Prostate gland (tissue), 2 donors: ENCODE measurements around the gene PTGES. TPM values are rescaled to one million over a fixed set of nuclear protein-coding genes. Genes with fewer than 3 reads are reported as not detected.

Experiments used
- DNase-seq: peaks from one replicate; pipeline ENCODE4 v3.0.0-alpha.2; 2019; ENCODE audit warnings: low spot score
- H3K27ac ChIP-seq, 2 donors: fragments of 200-600 bp; sonication (generic); 2 replicates each; pipeline ENCODE4 v1.5.1; 2017 to 2019
- H3K27me3 ChIP-seq: fragments of 200-600 bp; sonication (generic); replicated peaks from 2 replicates; pipeline ENCODE4 v1.5.1; 2019; ENCODE audit not compliant: insufficient read depth
- H3K36me3 ChIP-seq, 2 donors: fragments of 200-600 bp; sonication (generic); 1 replicate in 1 of 2; 2 replicates in 1 of 2; pipeline versions ENCODE4 v1.5.1 to v1.8.1; 2017 to 2019
- H3K4me1 ChIP-seq: fragments of 200-600 bp; sonication (generic); replicated peaks from 2 replicates; pipeline ENCODE4 v1.5.1; 2019
- H3K4me3 ChIP-seq, 2 donors: fragments of 200-600 bp; sonication (generic); 2 replicates each; pipeline ENCODE4 v1.5.1; 2017 to 2019
- H3K9me3 ChIP-seq: fragments of 200-600 bp; sonication (generic); 2 replicates; pipeline ENCODE4 v1.5.1; 2017
- POLR2A ChIP-seq: fragments of 450-650 bp; IDR thresholded peaks from one replicate; pipeline ENCODE4 v1.6.1; 2016; ENCODE audit warnings: antibody characterized with exemption, mild to moderate bottlenecking
- POLR2AphosphoS5 ChIP-seq: sonication (generic); formaldehyde crosslinking; IDR thresholded peaks from one replicate; pipeline ENCODE4 v1.6.1; 2017; ENCODE audit warnings: antibody characterized with exemption
- WGBS: methylation state at CpG from one replicate; pipeline ENCODE4 v1.1.5; 2018; 5-methylcytosine and 5-hydroxymethylcytosine counted together
- intact Hi-C: fragments of 100-400 bp; cut with DNase I; formaldehyde crosslinking; loops from one replicate; pipeline ENCODE4 v1.14.2; 2022
- total RNA-seq, 2 donors: library from RNA; depleted of rRNA; stranded (reverse); fragments of >200 nt; gene quantifications; one replicate each; pipeline ENCODE4 v1.1.0, GENCODE V29; 2016
- TF ChIP-seq, protein P1 (sequence below), 4 experiments: fragments of 200-600 bp in 2 of 4; fragments of 450-650 bp in 2 of 4; sonication (generic) in 2 of 4; IDR thresholded peaks; 1 replicate in 3 of 4; 2 replicates in 1 of 4; pipeline ENCODE4 v1.5.1; 2016 to 2019; ENCODE audit warnings: antibody characterized with exemption in 4 of 4, mild to moderate bottlenecking in 2 of 4, moderate library complexity in 2 of 4

Gene PTGES
- total RNA-seq, 2 donors from 2014 or later: 3.9 to 19.9 TPM

DNA sequence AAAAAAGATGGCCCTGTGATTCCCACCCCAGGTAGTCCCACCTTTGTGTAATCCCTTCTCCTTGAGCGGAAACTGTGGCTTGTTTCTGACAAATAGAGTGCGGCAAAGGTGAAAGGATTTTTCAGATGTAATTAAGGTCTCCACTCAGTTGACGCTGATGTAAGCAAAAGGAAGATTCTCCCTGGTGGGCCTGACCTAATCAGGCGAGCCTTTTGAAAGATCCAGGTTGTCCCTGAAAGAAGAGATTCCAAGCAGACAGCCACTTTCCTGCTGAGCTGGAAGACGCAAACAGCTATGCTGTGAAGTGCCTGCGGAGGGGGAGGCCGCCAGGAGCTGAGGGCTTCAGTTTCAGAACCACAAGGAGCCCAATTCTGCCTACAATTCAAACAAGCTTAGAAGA, 24.1 kb downstream of the PTGES start:
- H3K36me3 ChIP-seq: no peaks in the 10 kb centered on the region
- no peak overlapping the region for H3K27ac ChIP-seq
- no peaks in the 10 kb centered on the region for H3K27me3 ChIP-seq
- WGBS: 97% methylated on average over 7 of the region's 7 CpGs
- H3K4me3 ChIP-seq: no peak overlapping the region
- H3K4me1 ChIP-seq: no peaks in the 10 kb centered on the region
- TF ChIP-seq, protein P1, sequence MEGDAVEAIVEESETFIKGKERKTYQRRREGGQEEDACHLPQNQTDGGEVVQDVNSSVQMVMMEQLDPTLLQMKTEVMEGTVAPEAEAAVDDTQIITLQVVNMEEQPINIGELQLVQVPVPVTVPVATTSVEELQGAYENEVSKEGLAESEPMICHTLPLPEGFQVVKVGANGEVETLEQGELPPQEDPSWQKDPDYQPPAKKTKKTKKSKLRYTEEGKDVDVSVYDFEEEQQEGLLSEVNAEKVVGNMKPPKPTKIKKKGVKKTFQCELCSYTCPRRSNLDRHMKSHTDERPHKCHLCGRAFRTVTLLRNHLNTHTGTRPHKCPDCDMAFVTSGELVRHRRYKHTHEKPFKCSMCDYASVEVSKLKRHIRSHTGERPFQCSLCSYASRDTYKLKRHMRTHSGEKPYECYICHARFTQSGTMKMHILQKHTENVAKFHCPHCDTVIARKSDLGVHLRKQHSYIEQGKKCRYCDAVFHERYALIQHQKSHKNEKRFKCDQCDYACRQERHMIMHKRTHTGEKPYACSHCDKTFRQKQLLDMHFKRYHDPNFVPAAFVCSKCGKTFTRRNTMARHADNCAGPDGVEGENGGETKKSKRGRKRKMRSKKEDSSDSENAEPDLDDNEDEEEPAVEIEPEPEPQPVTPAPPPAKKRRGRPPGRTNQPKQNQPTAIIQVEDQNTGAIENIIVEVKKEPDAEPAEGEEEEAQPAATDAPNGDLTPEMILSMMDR (IDR thresholded peaks at IDR 0.05): no peak
- no peak for TF ChIP-seq POLR2AphosphoS5
- no peak for TF ChIP-seq POLR2A
- no peak for DNase-seq
- intact Hi-C loops: no loop called here
- H3K9me3 ChIP-seq: no peaks in the 10 kb centered on the region

DNA sequence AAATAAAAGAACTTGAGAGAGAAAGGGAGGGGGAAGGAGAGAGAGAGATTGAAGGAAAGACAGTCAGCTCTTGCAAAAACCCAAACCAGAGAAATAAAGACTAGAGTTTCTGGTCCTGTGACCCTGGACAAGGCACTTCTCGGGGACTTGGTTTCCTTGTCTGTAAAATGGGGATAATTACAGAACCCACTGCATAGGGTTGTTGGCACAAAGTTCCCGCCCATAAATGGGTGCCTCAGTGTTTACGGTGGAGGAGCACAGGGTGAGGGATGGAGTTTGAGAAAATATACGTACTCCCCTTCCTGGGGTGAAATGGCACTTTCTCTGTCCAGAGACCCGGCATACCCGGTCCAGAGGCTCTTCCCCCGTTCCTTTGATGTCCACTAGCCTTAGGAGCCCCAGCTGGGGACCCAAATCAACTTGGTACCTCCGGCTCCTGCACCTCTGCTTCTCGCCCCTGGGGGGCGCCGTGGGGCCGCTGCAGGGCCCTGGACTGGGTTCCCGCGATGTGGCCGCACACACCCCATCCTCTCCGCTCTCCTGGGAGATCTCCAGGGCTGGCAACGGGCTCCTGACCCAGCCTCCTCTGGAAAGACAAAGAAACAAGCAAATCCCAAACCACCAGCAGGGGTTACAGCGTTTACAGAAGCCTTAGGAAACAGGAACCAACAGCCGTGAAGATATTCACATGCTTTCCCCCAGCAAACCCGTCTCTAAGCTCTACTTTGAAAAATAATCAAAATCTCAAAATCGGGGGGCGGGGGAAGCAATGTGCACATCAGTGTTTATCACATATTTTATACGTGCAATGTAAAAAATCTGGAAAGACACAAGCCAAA, 26.3 kb downstream of the PTGES start:
- WGBS: 16% methylated on average over 19 of the region's 23 CpGs
- H3K4me3 ChIP-seq: no peak overlapping the region
- TF ChIP-seq, protein P1 (IDR thresholded peaks at IDR 0.05): peak; percentile 37 to 83 (median 65)
- no peak for TF ChIP-seq POLR2A
- peak overlapping the region; percentile 46 to 57 for H3K27ac ChIP-seq
- H3K27me3 ChIP-seq: no peaks in the 10 kb centered on the region
- H3K36me3 ChIP-seq: no peaks in the 10 kb centered on the region
- DNase-seq: peak; percentile 53
- H3K4me1 ChIP-seq: no peaks in the 10 kb centered on the region
- no peaks in the 10 kb centered on the region for H3K9me3 ChIP-seq
- intact Hi-C loops: loop anchor here (2.0 kb wide), 1 partner anchor 84 kb away; the partner anchor contains the start of gene ASB6

DNA sequence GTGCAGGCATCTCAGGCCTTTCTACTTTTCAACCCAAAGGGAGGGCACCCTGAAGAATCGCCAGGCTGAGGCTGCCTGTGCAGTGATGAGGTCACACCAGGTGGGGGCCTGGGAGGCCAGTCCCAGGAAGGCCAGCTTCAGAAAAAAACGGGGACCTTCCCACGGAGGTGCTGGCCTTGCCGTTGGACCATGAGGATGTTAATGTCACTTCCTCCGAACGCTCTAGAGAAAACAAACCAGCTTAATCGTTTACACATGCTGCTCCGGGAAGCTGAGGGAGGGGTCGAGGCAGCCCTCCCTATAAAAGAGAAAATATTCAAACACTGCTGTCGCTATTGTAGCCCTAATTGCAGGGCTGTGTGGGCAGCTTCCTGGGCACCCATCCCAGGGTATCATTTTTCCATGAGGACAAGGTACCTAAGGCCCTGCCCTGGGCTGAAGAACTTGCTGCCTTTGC, 27.0 kb downstream of the PTGES start:
- H3K4me3 ChIP-seq: no peak overlapping the region
- no peak for DNase-seq
- H3K27ac ChIP-seq: peak overlapping the region; percentile 46 to 57
- WGBS: 16% methylated on average over 10 of the region's 10 CpGs
- intact Hi-C loops: loop anchor here (2.0 kb wide), 1 partner anchor 83 kb away; the partner anchor contains the start of gene ASB6
- TF ChIP-seq POLR2A: no peak
- TF ChIP-seq, protein P1 (IDR thresholded peaks at IDR 0.05): no peak
- no peak for TF ChIP-seq POLR2AphosphoS5
- no peaks in the 10 kb centered on the region for H3K27me3 ChIP-seq
- no peaks in the 10 kb centered on the region for H3K9me3 ChIP-seq
- H3K36me3 ChIP-seq: no peaks in the 10 kb centered on the region
- H3K4me1 ChIP-seq: no peaks in the 10 kb centered on the region

DNA sequence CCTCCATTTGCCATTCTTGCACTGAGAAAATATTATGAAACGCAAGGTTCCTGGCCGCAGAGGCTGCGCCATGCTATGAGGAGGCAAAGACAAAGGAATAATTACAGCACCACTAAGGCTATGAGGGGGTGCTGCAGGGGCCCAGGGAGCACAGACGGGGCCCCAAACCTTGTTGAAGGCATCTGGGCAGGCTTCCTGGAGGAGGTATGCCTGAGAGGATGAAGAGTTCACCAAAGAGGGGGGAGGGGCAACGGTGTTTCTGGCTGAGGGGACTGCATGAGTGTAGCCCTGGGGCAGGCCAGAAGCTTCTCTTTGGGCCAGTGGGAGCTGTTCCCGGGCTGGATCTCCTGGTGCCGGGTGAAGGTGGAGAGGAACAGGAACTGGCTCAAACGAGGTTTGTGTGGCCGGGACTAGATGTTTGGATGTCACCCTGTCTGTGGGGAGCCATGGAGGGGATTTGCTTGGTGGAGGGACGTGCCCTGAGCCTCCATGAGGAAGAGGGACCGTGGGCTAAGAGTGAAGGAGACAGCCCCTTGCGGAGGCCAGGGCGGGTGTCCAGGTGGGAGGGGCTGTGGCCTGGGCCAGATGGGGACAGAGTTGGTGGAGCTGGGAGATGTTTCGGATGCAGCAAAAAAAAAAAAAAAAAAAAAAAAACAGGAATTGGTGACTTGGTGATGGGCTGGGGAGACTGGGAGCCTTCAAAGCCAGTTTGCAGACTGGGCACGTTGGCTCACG, 28.2 kb downstream of the PTGES start:
- TF ChIP-seq POLR2A (no peak), POLR2AphosphoS5 (no peak)
- TF ChIP-seq, protein P1 (IDR thresholded peaks at IDR 0.05): no peak
- DNase-seq: no peak
- H3K4me1 ChIP-seq: no peaks in the 10 kb centered on the region
- H3K9me3 ChIP-seq: no peaks in the 10 kb centered on the region
- WGBS: 73% methylated on average over 16 of the region's 16 CpGs
- no peak overlapping the region for H3K4me3 ChIP-seq
- intact Hi-C loops: no loop called here
- H3K27ac ChIP-seq: no peak overlapping the region
- no peaks in the 10 kb centered on the region for H3K36me3 ChIP-seq
- H3K27me3 ChIP-seq: no peaks in the 10 kb centered on the region
